Measurements from ENCODE around the gene SLC25A30.

The SLC25A30 gene

GRCh38 chr13:45416516-45417128, 1.6 kb downstream of the SLC25A30 start:
- Histone ChIP-seq H3K4me3 (ENCODE audit: low read length) (peak overlapping the region; percentile 68), H2AFZ (ENCODE audit: low read depth, low read length) (peak overlapping the region; percentile 65)

GRCh38 chr13:45415112-45415511, 3.1 kb downstream of the SLC25A30 start:
- H3K9me3 ChIP-seq (ENCODE audit: low read length), result no peaks in the 10 kb centered on the region
- H3K4me1 ChIP-seq (ENCODE audit: insufficient read depth, low read length), result peaks cover 9% of the 10 kb centered on the region
- no peak overlapping the region for H3K4me3 ChIP-seq (ENCODE audit: low read length)
- peaks cover 2% of the 10 kb centered on the region for H3K36me3 ChIP-seq (ENCODE audit: insufficient read depth, low read length)
- H3K27me3 ChIP-seq (ENCODE audit: insufficient read depth, low read length), result no peaks in the 10 kb centered on the region
- H2AFZ ChIP-seq (ENCODE audit: low read depth, low read length), result no peak overlapping the region

More at GRCh38 chr13:45416516-45417128, 1.6 kb downstream of the SLC25A30 start:
- Histone ChIP-seq H3K9me3 (ENCODE audit: low read length) (no peaks in the 10 kb centered on the region), H3K36me3 (ENCODE audit: insufficient read depth, low read length) (no peaks in the 10 kb centered on the region), H3K4me1 (ENCODE audit: insufficient read depth, low read length) (peaks cover 9% of the 10 kb centered on the region), H3K27me3 (ENCODE audit: insufficient read depth, low read length) (no peaks in the 10 kb centered on the region)

GRCh38 chr13:45413826-45414307, 4.3 kb downstream of the SLC25A30 start:
- no peak overlapping the region for H3K4me3 ChIP-seq (ENCODE audit: low read length)
- H2AFZ ChIP-seq (ENCODE audit: low read depth, low read length), result no peak overlapping the region
- peaks cover 7% of the 10 kb centered on the region for H3K36me3 ChIP-seq (ENCODE audit: insufficient read depth, low read length)
- peaks cover 9% of the 10 kb centered on the region for H3K4me1 ChIP-seq (ENCODE audit: insufficient read depth, low read length)
- H3K9me3 ChIP-seq (ENCODE audit: low read length), result no peaks in the 10 kb centered on the region
- no peaks in the 10 kb centered on the region for H3K27me3 ChIP-seq (ENCODE audit: insufficient read depth, low read length)

DNA sequence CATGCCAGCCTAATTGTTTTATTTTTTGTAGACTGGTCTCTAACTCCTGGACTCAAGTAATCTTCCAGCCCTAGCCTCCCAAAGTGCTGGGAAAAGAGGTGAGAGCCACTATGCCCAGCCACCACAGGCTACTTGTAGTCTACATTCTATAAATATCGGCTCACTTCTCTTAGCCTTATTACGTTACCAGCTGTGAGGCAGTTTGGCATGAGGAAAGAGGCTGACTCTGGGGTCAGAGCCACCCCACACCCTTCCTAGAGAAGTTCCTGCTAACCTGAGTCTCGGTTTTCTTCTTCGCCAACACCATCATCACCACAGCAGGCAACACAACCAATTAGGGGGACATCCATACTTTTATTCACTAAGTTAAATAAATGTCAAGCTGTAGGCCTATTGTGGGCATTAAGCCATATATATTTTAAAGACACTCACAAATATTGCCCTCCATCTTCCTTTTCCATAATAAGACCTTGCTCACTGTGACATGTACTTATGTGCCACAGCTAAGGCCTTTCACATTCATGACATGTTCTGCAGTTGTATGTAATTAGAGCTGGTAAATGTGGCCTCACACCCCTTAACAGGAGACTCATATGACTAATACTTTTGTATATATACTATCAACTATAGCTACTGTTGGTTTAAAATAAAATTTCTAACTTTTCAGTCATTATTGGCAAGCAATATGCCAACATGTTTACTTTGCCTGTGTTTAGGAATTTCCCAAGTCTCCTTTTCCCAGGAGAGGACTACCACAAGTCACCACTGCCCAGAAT, 5.7 kb downstream of the SLC25A30 start:
- no peak overlapping the region for H3K4me3 ChIP-seq (ENCODE audit: low read length)
- no peaks in the 10 kb centered on the region for H3K27me3 ChIP-seq (ENCODE audit: insufficient read depth, low read length)
- peaks cover 9% of the 10 kb centered on the region for H3K4me1 ChIP-seq (ENCODE audit: insufficient read depth, low read length)
- H3K36me3 ChIP-seq (ENCODE audit: insufficient read depth, low read length), result peaks cover 12% of the 10 kb centered on the region
- H2AFZ ChIP-seq (ENCODE audit: low read depth, low read length), result no peak overlapping the region
- H3K9me3 ChIP-seq (ENCODE audit: low read length), result no peaks in the 10 kb centered on the region

GRCh38 chr13:45411631-45412030, 6.5 kb downstream of the SLC25A30 start:
- no peak overlapping the region for H2AFZ ChIP-seq (ENCODE audit: low read depth, low read length)
- H3K9me3 ChIP-seq (ENCODE audit: low read length), result no peaks in the 10 kb centered on the region
- H3K4me3 ChIP-seq (ENCODE audit: low read length), result no peak overlapping the region
- no peaks in the 10 kb centered on the region for H3K27me3 ChIP-seq (ENCODE audit: insufficient read depth, low read length)
- H3K36me3 ChIP-seq (ENCODE audit: insufficient read depth, low read length), result peaks cover 16% of the 10 kb centered on the region
- H3K4me1 ChIP-seq (ENCODE audit: insufficient read depth, low read length), result peaks cover 6% of the 10 kb centered on the region

GRCh38 chr13:45411221-45411620, 7.0 kb downstream of the SLC25A30 start:
- no peaks in the 10 kb centered on the region for H3K9me3 ChIP-seq (ENCODE audit: low read length)
- H2AFZ ChIP-seq (ENCODE audit: low read depth, low read length), result no peak overlapping the region
- H3K4me1 ChIP-seq (ENCODE audit: insufficient read depth, low read length), result peaks cover 4% of the 10 kb centered on the region
- H3K4me3 ChIP-seq (ENCODE audit: low read length), result no peak overlapping the region
- peaks cover 19% of the 10 kb centered on the region for H3K36me3 ChIP-seq (ENCODE audit: insufficient read depth, low read length)
- H3K27me3 ChIP-seq (ENCODE audit: insufficient read depth, low read length), result no peaks in the 10 kb centered on the region

GRCh38 chr13:45410466-45410865, 7.7 kb downstream of the SLC25A30 start:
- H3K36me3 ChIP-seq (ENCODE audit: insufficient read depth, low read length), result peaks cover 21% of the 10 kb centered on the region
- H2AFZ ChIP-seq (ENCODE audit: low read depth, low read length), result no peak overlapping the region
- no peaks in the 10 kb centered on the region for H3K9me3 ChIP-seq (ENCODE audit: low read length)
- no peak overlapping the region for H3K4me3 ChIP-seq (ENCODE audit: low read length)
- H3K4me1 ChIP-seq (ENCODE audit: insufficient read depth, low read length), result peaks cover 4% of the 10 kb centered on the region
- H3K27me3 ChIP-seq (ENCODE audit: insufficient read depth, low read length), result no peaks in the 10 kb centered on the region

DNA sequence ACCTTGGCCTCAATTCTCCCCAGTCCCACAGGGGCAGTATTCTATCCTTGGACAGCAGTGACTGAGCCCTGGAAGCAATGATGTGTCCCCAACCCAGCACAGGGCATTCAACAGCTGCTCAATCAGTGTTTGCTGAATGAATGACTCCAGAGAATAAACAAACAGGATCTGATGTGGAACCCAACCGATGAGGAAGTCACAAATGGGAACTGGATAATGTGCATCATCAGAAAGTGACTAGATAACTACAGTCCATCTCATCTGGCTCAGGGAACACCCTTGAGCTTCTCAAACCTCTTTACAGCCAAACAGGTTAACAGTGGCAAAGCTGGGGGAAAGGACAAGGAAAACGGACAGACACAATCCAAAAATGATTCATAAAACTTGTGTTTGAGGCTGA, 8.2 kb downstream of the SLC25A30 start:
- peaks cover 25% of the 10 kb centered on the region for H3K36me3 ChIP-seq (ENCODE audit: insufficient read depth, low read length)
- H3K4me3 ChIP-seq (ENCODE audit: low read length), result no peak overlapping the region
- H2AFZ ChIP-seq (ENCODE audit: low read depth, low read length), result no peak overlapping the region
- peaks cover 3% of the 10 kb centered on the region for H3K4me1 ChIP-seq (ENCODE audit: insufficient read depth, low read length)
- no peaks in the 10 kb centered on the region for H3K27me3 ChIP-seq (ENCODE audit: insufficient read depth, low read length)
- H3K9me3 ChIP-seq (ENCODE audit: low read length), result no peaks in the 10 kb centered on the region

DNA sequence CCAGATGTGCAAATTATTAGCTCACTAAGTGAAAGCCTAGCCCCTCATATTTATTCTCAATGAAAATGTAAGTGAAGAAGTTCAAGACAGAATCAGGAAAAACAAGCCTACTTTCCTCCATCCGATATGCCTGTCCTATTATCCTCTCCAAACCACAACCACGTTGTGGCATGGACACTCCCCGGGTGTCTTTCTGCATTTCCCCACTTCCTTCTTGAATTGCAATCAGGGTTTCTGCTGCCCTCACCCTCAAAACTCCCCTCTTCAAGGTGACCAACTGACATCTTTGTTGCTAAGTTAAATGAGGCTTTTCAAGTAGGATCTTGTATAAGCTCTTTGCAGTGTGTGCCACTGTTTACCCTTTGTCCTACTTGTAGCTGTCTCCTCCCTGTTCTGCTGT, 11.8 kb downstream of the SLC25A30 start:
- Histone ChIP-seq H3K27me3 (ENCODE audit: insufficient read depth, low read length) (no peaks in the 10 kb centered on the region), H2AFZ (ENCODE audit: low read depth, low read length) (no peak overlapping the region), H3K4me3 (ENCODE audit: low read length) (no peak overlapping the region), H3K9me3 (ENCODE audit: low read length) (no peaks in the 10 kb centered on the region), H3K36me3 (ENCODE audit: insufficient read depth, low read length) (peaks cover 40% of the 10 kb centered on the region), H3K4me1 (ENCODE audit: insufficient read depth, low read length) (no peaks in the 10 kb centered on the region)

DNA sequence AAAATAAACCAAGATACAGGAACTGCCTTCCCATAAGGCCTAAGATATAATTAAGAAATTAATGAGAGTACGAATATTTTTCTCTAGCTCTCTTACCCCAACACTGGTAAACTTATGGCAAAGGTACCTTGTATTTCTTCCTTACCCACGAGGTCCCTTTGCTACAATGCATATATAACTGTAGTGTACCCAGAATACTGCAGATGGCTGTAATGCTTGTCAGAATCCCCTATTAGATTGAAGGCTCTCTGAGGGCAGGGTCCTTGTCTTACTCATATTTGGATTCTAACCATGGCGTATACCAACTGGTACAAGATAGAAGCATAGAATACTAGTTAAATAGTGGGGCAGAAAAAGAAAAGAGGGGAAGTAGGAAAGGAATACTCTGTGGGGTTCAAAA, 15.1 kb downstream of the SLC25A30 start:
- H3K36me3 ChIP-seq (ENCODE audit: insufficient read depth, low read length), result peaks cover 44% of the 10 kb centered on the region

GRCh38 chr13:45402641-45403040, 15.5 kb downstream of the SLC25A30 start:
- Histone ChIP-seq H3K9me3 (ENCODE audit: low read length) (no peaks in the 10 kb centered on the region), H3K4me1 (ENCODE audit: insufficient read depth, low read length) (no peaks in the 10 kb centered on the region), H2AFZ (ENCODE audit: low read depth, low read length) (no peak overlapping the region), H3K36me3 (ENCODE audit: insufficient read depth, low read length) (peaks cover 46% of the 10 kb centered on the region), H3K4me3 (ENCODE audit: low read length) (no peak overlapping the region), H3K27me3 (ENCODE audit: insufficient read depth, low read length) (no peaks in the 10 kb centered on the region)

More for the DNA sequence above, 15.1 kb downstream of the SLC25A30 start:
- Histone ChIP-seq H3K4me1 (ENCODE audit: insufficient read depth, low read length) (no peaks in the 10 kb centered on the region), H2AFZ (ENCODE audit: low read depth, low read length) (no peak overlapping the region), H3K9me3 (ENCODE audit: low read length) (no peaks in the 10 kb centered on the region), H3K4me3 (ENCODE audit: low read length) (no peak overlapping the region), H3K27me3 (ENCODE audit: insufficient read depth, low read length) (no peaks in the 10 kb centered on the region)

DNA sequence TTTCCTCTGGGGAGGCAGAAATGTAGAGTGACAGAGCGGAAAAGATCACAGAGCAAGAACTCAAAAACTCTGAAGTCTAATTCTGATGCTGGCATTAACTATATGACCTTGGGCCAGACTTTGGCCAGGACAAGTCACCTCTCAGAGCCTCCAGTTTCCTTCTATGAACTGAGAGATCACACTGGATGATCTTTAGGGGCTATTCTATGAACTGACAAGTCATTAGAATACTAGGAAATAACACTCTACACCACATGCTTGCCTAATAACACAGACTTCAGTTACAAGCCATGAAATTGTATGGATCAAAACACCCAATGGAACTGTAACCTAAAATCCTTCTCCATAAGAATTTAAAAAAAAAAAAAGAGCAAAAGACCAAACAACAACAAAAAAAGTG, 16.9 kb downstream of the SLC25A30 start:
- no peaks in the 10 kb centered on the region for H3K27me3 ChIP-seq (ENCODE audit: insufficient read depth, low read length)
- H2AFZ ChIP-seq (ENCODE audit: low read depth, low read length), result no peak overlapping the region
- no peak overlapping the region for H3K4me3 ChIP-seq (ENCODE audit: low read length)
- H3K9me3 ChIP-seq (ENCODE audit: low read length), result no peaks in the 10 kb centered on the region
- H3K36me3 ChIP-seq (ENCODE audit: insufficient read depth, low read length), result peaks cover 38% of the 10 kb centered on the region
- H3K4me1 ChIP-seq (ENCODE audit: insufficient read depth, low read length), result no peaks in the 10 kb centered on the region

DNA sequence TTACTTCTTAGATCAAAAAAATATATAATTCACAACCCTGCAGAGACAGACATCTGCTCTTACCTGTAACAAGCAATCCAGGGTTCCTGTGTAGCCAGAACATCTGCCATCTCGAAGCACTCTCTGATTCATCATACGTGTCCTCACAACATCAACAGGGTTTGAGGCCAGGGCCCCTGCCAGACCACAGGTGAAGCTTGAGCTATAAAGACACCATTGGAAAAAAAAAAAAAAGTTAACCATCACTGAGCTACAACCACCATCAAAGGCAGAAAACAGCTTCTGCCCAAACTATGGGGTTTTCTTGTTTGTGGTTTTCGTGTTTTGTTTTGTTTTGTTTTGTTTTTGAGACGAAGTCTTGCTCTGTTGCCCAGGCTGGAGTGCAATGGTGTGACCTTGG, 19.3 kb downstream of the SLC25A30 start:
- peaks cover 35% of the 10 kb centered on the region for H3K36me3 ChIP-seq (ENCODE audit: insufficient read depth, low read length)
- H3K9me3 ChIP-seq (ENCODE audit: low read length), result no peaks in the 10 kb centered on the region
- H2AFZ ChIP-seq (ENCODE audit: low read depth, low read length), result no peak overlapping the region
- no peak overlapping the region for H3K4me3 ChIP-seq (ENCODE audit: low read length)
- no peaks in the 10 kb centered on the region for H3K4me1 ChIP-seq (ENCODE audit: insufficient read depth, low read length)
- H3K27me3 ChIP-seq (ENCODE audit: insufficient read depth, low read length), result no peaks in the 10 kb centered on the region

Data from neuron (in vitro differentiated cells).